SJCRH30 (cell line): ENCODE results near the gene LNX1. TPM values are rescaled to one million over a fixed set of nuclear protein-coding genes. Genes with fewer than 3 reads are reported as not detected.
A peak's percentile ranks its signal among the peaks of the same experiment; 100 is the strongest.

ENCODE experiments used
- DNase-seq, 2 experiments: peaks; one replicate each; pipeline ENCODE4 v3.0.0-alpha.2; 2015 to 2020
- H3K27ac ChIP-seq: fragments of 250-450 bp; sonication (Bioruptor Pico); 2 replicates; pipeline ENCODE4 v1.5.1; 2020; ENCODE audit warnings: mild to moderate bottlenecking, moderate library complexity
- H3K27me3 ChIP-seq: fragments of 250-450 bp; sonication (Bioruptor Pico); 2 replicates; pipeline ENCODE4 v1.5.1; 2020; ENCODE audit warnings: mild to moderate bottlenecking, moderate library complexity
- H3K36me3 ChIP-seq: fragments of 250-450 bp; sonication (Bioruptor Pico); 2 replicates; pipeline ENCODE4 v1.5.1; 2020; ENCODE audit warnings: mild to moderate bottlenecking, moderate library complexity
- H3K4me1 ChIP-seq: fragments of 250-450 bp; sonication (Bioruptor Pico); 2 replicates; pipeline ENCODE4 v1.5.1; 2020; ENCODE audit warnings: mild to moderate bottlenecking, moderate library complexity
- H3K4me3 ChIP-seq: fragments of 250-450 bp; sonication (Bioruptor Pico); 2 replicates; pipeline ENCODE4 v1.5.1; 2020; ENCODE audit warnings: mild to moderate bottlenecking, moderate library complexity
- H3K9me3 ChIP-seq: fragments of 250-450 bp; sonication (Bioruptor Pico); replicated peaks from 2 replicates; pipeline ENCODE4 v1.5.1; 2020; ENCODE audit warnings: mild to moderate bottlenecking, moderate library complexity
- total RNA-seq: library from RNA; depleted of rRNA; stranded (reverse); fragments of >200 nt; shearing (Covaris generic); gene quantifications from 2 replicates; pipeline ENCODE4 v1.2.3, GENCODE V29; 2014

LNX1 gene
- total RNA-seq, 1 experiment from 2014 or later: 3.4 TPM

- H3K36me3 ChIP-seq: no peaks in the 10 kb centered on the region
- H3K27ac ChIP-seq: peak overlapping the region; percentile 65
- no peaks in the 10 kb centered on the region for H3K9me3 ChIP-seq
- peak overlapping the region; percentile 48 for H3K4me3 ChIP-seq
- no peaks in the 10 kb centered on the region for H3K27me3 ChIP-seq
- peaks cover 8% of the 10 kb centered on the region for H3K4me1 ChIP-seq
- peak; percentile 77 to 84 for DNase-seq
Measured at GRCh38 chr4:53592686-53593501, 1.6 kb upstream of the LNX1 start.

GRCh38 chr4:53592122-53592521, 836 bp upstream of the LNX1 start:
- no peaks in the 10 kb centered on the region for H3K27me3 ChIP-seq
- peak overlapping the region; percentile 65 for H3K27ac ChIP-seq
- DNase-seq: peak in 1 of 2 experiments; percentile 42

GRCh38 chr4:53590187-53590586, 1.1 kb downstream of the LNX1 start:
- Histone ChIP-seq H3K4me1 (peaks cover 8% of the 10 kb centered on the region), H3K27ac (no peak overlapping the region), H3K27me3 (no peaks in the 10 kb centered on the region), H3K9me3 (no peaks in the 10 kb centered on the region), H3K4me3 (no peak overlapping the region), H3K36me3 (no peaks in the 10 kb centered on the region)
- no peak for DNase-seq

More at GRCh38 chr4:53592122-53592521, 836 bp upstream of the LNX1 start:
- H3K4me1 ChIP-seq: peaks cover 8% of the 10 kb centered on the region
- H3K4me3 ChIP-seq: peak overlapping the region; percentile 48
- H3K9me3 ChIP-seq: no peaks in the 10 kb centered on the region
- H3K36me3 ChIP-seq: no peaks in the 10 kb centered on the region

GRCh38 chr4:53589511-53589910, 1.8 kb downstream of the LNX1 start:
- H3K27ac ChIP-seq: no peak overlapping the region
- no peaks in the 10 kb centered on the region for H3K27me3 ChIP-seq
- no peaks in the 10 kb centered on the region for H3K36me3 ChIP-seq
- H3K4me1 ChIP-seq: peaks cover 8% of the 10 kb centered on the region
- no peak for DNase-seq
- no peak overlapping the region for H3K4me3 ChIP-seq
- H3K9me3 ChIP-seq: no peaks in the 10 kb centered on the region

- Histone ChIP-seq H3K27ac (no peak overlapping the region), H3K4me3 (no peak overlapping the region), H3K4me1 (peaks cover 4% of the 10 kb centered on the region), H3K27me3 (no peaks in the 10 kb centered on the region), H3K36me3 (no peaks in the 10 kb centered on the region), H3K9me3 (no peaks in the 10 kb centered on the region)
- no peak for DNase-seq
Measured at GRCh38 chr4:53587135-53587534, 4.2 kb downstream of the LNX1 start.

GRCh38 chr4:53586121-53586816, 5.0 kb downstream of the LNX1 start:
- H3K27ac ChIP-seq: no peak overlapping the region
- DNase-seq: no peak
- H3K9me3 ChIP-seq: no peaks in the 10 kb centered on the region
- no peaks in the 10 kb centered on the region for H3K27me3 ChIP-seq
- no peaks in the 10 kb centered on the region for H3K36me3 ChIP-seq
- no peaks in the 10 kb centered on the region; the same call in 1 of the 2 replicates for H3K4me1 ChIP-seq
- no peak overlapping the region for H3K4me3 ChIP-seq

- DNase-seq: no peak
- no peak overlapping the region for H3K4me3 ChIP-seq
- peaks cover 2% of the 10 kb centered on the region; the same call in 1 of the 2 replicates for H3K4me1 ChIP-seq
Measured at GRCh38 chr4:53584658-53585057, 6.6 kb downstream of the LNX1 start.

GRCh38 chr4:53583513-53583912, 7.8 kb downstream of the LNX1 start:
- H3K9me3 ChIP-seq: no peaks in the 10 kb centered on the region
- H3K27me3 ChIP-seq: no peaks in the 10 kb centered on the region
- peaks cover 6% of the 10 kb centered on the region; the same call in 1 of the 2 replicates for H3K4me1 ChIP-seq
- H3K27ac ChIP-seq: no peak overlapping the region
- no peak overlapping the region for H3K4me3 ChIP-seq
- no peak for DNase-seq
- no peaks in the 10 kb centered on the region for H3K36me3 ChIP-seq

More at GRCh38 chr4:53584658-53585057, 6.6 kb downstream of the LNX1 start:
- H3K9me3 ChIP-seq: no peaks in the 10 kb centered on the region
- no peak overlapping the region for H3K27ac ChIP-seq
- no peaks in the 10 kb centered on the region for H3K27me3 ChIP-seq
- no peaks in the 10 kb centered on the region for H3K36me3 ChIP-seq

- Histone ChIP-seq H3K27me3 (no peaks in the 10 kb centered on the region), H3K4me1 (peaks cover 10% of the 10 kb centered on the region), H3K27ac (no peak overlapping the region), H3K4me3 (no peak overlapping the region), H3K9me3 (no peaks in the 10 kb centered on the region), H3K36me3 (no peaks in the 10 kb centered on the region)
- no peak for DNase-seq
Measured at GRCh38 chr4:53582194-53582593, 9.1 kb downstream of the LNX1 start.

GRCh38 chr4:53580274-53580673, 11.0 kb downstream of the LNX1 start:
- Histone ChIP-seq H3K4me3 (no peak overlapping the region), H3K4me1 (peaks cover 16% of the 10 kb centered on the region), H3K27ac (no peak overlapping the region), H3K9me3 (no peaks in the 10 kb centered on the region), H3K27me3 (no peaks in the 10 kb centered on the region), H3K36me3 (no peaks in the 10 kb centered on the region)
- DNase-seq: no peak

GRCh38 chr4:53579826-53580225, 11.5 kb downstream of the LNX1 start:
- no peaks in the 10 kb centered on the region for H3K9me3 ChIP-seq
- H3K36me3 ChIP-seq: no peaks in the 10 kb centered on the region
- no peak overlapping the region for H3K27ac ChIP-seq
- no peak for DNase-seq
- H3K27me3 ChIP-seq: no peaks in the 10 kb centered on the region
- no peak overlapping the region for H3K4me3 ChIP-seq
- peaks cover 16% of the 10 kb centered on the region for H3K4me1 ChIP-seq

GRCh38 chr4:53576676-53577372, 14.5 kb downstream of the LNX1 start:
- Histone ChIP-seq H3K9me3 (no peaks in the 10 kb centered on the region), H3K27me3 (no peaks in the 10 kb centered on the region), H3K27ac (no peak overlapping the region), H3K4me3 (no peak overlapping the region), H3K4me1 (peaks cover 40% of the 10 kb centered on the region), H3K36me3 (no peaks in the 10 kb centered on the region)
- DNase-seq: no peak

- no peaks in the 10 kb centered on the region for H3K27me3 ChIP-seq
- H3K27ac ChIP-seq: no peak overlapping the region
- DNase-seq: no peak
Measured at GRCh38 chr4:53576071-53576617, 15.1 kb downstream of the LNX1 start.

GRCh38 chr4:53575552-53575951, 15.7 kb downstream of the LNX1 start:
- no peak for DNase-seq
- Histone ChIP-seq H3K9me3 (no peaks in the 10 kb centered on the region), H3K4me3 (no peak overlapping the region), H3K27ac (no peak overlapping the region), H3K36me3 (no peaks in the 10 kb centered on the region), H3K27me3 (no peaks in the 10 kb centered on the region), H3K4me1 (peaks cover 44% of the 10 kb centered on the region)

More at GRCh38 chr4:53576071-53576617, 15.1 kb downstream of the LNX1 start:
- H3K4me3 ChIP-seq: no peak overlapping the region
- H3K36me3 ChIP-seq: no peaks in the 10 kb centered on the region
- H3K4me1 ChIP-seq: peaks cover 44% of the 10 kb centered on the region
- H3K9me3 ChIP-seq: no peaks in the 10 kb centered on the region
